Measurements from ENCODE around the gene DNASE1L1.

Gene DNASE1L1, protein sequence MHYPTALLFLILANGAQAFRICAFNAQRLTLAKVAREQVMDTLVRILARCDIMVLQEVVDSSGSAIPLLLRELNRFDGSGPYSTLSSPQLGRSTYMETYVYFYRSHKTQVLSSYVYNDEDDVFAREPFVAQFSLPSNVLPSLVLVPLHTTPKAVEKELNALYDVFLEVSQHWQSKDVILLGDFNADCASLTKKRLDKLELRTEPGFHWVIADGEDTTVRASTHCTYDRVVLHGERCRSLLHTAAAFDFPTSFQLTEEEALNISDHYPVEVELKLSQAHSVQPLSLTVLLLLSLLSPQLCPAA

DNA sequence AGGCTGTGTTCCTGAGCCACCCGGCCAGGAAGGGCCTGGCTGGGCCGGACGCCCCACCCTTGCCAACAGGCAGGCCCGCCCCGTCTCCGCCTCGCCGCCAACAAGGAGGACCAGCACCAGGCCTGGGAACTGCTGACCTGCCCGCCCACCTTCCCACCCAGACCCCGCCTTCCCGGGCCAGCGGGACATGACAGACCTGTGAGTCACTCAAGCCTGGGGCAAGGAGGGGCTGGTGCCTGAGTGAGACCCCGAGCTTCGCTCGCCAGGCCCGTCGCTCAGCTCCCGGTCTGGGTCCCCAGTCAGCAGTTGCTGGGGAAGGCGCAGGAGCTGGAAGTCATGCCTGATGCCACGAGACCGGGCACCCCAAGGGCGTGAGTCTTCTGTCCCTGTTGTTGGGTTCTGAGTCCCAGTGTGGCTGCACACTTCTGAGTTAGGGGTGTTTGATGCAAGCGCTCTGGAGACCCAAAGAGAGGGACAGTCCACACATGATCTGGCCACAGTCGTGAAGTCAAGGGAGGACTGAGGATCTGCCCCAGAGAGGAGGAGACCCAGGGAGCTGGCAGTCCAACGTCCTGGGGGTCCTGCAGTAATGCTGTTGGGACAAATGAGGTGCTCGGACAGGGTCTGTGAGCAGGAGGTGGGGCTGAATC, at the start of gene DNASE1L1:
Gene DNASE1L1, minus strand, starts transcription at position 33 of the 650 bp plus-strand sequence. CDS start 3,686 bp downstream, outside the sequence.
- FAIRE-seq = no peak

DNA sequence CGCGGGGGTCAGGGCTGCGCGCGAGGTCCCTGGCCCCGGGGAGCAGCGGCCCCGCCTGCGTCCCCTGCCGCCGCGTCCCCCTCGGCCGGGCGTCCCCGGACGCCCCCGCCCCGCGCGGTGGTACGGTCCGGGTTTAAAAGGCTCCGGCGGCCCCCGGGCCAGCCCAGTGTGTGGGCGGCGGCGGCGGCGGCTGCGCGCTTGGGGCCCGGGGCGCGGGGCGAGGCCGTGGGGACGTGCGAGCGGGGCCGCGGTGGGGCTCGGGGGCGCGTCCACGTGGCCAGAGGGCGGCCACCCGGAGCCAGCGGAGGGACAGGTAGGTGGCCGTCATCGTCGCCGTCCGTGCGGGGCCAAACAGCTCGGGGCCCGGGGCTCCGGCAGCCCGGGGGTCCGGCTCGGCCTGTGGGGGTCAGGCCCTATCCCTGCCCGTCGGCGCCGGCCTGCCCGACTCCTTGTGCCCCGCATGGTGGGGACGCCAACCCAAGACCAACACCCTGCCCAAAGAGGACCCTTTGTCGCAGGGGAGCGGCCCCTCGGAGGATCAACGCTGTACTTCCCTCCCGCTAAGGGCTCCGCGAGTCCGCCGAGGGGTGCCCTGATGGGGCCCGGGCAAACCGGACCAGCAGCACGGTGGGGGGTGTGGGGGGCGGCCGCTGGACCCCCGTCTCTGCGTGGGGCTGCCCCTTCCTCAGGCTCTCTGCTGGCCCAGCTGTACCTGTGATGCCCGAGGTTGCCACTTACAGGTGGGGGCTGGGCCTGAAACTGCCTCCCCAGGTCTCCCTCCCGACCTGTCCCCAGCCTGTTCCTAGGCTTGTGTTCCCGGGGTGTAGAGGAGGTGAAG, 49.3 kb upstream of the DNASE1L1 start, which contains the start of gene PLXNA3:
Gene PLXNA3, plus strand, starts transcription at position 166 of the 838 bp plus-strand sequence. CDS start 1,903 bp downstream, outside the sequence.
- no peak for FAIRE-seq

DNA sequence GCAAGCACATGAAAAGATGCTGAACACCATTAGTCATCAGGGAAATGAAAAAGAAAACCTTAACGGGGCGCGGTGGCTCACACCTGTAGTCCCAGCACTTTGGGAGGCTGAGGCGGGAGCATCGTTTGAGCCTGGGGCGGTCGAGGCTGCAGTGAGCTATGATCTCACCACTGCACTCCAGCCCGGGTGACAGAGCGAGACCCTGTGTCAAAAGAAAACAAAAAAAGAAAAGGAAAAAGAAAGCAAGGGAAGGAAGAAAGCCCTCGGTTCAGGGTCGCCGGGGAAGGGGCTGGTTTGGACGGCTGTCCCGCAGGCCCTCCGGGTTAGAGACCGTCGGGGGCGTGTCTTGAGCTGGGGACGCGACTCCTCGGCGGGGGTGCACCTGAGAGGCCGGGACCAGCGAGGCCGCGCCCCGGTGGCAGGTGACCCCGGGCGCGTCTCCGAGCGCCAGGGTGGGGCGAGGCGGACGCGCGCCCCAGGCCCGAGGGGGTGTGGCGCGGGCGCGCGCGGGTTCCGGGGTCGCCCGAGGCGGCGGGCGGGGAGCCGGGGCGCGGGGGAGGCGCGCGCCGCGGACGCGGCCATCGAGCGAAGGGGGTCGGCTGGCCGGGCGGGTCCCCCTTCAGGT, 48.5 kb upstream of the DNASE1L1 start:
- no peak for FAIRE-seq

DNA sequence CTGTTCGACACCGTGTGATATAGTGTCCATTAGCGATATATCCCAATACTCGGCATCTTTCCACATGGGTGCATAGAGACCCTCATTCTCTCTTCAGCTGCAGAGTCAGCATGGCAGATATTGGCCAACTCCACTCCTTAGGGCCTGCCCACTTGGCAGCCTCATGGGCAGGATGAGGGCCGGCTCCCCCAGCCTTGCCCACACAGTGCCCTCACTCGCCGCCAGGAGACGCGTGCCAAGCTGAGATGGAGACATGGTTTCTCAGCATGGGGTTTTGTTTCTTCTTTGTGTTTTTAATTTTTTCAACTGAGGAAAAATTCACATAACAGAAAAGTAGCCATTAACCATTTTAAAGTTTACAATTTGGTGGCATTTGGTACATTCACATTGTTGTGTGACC, 43.8 kb upstream of the DNASE1L1 start:
- FAIRE-seq = no peak

DNA sequence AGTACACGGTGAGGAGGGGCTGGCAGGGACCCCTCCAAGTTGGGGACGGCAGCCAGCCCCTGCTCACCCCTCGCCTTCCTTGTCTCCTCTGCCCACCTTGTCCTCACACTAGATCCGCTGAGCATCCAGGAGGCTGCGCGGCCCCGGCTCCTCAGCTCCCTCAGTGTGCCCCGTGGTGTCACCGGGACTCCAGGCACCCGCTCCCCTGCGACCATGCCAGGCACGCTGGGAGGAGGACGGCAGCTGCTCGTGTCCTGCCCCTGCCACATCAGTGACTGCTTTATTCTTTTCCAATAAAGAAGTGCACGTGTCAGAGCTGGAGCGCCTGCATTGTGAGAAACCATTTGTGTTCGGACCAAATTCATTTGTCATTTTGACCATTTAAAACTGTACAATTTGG, 41.3 kb upstream of the DNASE1L1 start:
- no peak for FAIRE-seq

DNA sequence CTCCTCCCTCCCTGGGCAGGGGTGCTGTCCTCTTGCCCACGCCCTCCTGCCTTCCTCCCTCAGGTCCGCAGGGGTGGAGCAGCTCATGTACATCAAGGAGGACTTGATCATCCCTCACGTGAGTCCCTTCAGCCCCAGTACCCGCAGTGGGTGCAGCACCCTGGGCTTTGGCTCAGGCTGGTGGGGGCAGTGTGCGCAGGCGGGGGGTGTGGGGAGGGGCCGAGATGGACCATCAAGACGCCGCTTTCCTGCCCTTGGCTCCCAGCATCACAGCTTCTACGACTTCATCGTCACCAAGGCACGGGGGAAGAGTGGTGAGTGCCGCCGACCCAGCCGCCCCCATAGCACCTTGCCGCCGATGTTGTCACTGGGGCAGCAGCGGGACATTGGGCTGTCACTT, 40.6 kb upstream of the DNASE1L1 start:
- no peak for FAIRE-seq

DNA sequence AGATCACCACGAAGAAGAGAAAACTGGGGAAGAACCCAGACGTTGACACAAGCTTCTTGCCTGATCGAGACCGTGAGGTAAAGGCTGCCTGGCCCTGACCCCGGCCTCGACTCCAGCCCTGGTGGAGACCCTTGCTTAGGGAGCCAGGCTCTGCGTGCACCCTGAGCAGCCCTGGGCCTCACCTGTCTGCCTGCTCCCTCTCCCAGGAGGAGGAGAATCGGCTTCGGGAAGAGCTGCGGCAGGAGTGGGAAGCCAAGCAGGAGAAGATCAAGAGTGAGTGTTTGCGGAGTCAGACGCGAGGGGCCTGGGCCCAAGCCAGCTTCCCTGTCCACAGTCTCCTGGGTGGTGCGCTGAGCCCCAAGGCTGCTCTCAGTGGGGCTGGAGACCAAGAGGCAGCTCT, 39.4 kb upstream of the DNASE1L1 start:
- FAIRE-seq = no peak

DNA sequence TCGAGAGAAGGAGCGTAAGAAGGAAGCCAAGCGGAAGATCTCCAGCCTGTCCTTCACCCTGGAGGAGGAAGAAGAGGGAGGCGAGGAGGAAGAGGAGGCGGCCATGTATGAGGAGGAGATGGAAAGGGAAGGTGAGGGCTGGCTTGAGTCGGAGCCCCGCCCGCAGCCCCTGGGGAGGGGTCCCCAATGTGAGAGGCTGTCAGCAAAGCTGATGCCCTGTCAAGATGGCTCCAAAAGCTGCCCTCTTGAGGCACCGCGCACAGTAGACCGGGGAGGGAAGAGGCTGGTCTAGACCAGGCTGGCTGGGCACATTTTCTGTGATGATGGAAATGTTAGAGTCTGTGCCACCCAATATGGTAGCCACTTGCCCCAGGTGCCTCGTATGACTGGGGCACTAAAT, 37.4 kb upstream of the DNASE1L1 start:
- no peak for FAIRE-seq

DNA sequence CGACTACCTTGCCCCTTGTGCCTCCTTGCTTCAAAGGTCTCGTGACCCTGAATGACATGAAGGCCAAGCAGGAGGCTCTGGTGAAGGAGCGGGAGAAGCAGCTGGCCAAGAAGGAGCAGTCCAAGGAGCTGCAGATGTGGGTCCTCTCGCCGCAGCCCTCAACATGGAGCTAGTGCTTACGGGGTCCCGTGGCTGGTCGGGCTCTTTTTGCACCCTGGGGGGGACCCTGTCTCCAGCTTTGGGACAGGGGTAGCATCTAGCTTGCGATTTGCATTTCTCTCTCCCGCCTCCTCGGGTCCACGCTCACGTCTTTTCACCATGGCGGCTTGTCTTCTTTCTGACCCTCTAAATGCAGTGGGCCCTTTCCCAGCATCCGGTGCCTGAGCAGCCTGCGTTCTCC, 36.7 kb upstream of the DNASE1L1 start:
- FAIRE-seq = no peak

DNA sequence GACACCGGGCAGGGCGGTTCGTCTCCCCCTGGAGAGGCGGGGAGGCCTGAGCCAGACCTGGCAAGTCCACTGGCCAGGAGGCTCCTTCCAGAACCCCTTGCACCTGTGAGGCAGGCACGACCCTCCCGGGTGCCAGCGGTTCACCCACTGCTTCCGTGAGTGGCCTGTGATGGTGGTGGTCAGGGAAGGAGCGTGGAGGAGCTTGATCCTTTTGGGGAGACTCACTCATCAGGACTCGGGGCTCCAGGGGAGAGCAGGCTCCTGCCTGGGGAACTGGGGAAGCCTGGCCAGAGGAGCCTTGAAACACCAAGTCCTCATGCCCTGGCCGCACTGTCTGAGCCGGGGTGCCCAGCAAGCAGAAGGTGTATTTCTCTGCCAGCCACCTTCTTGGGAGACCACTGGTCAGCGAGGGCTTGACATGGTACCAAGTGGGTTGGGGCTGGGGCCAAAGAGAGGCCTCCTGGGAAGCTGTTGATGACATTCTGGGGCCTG, 35.7 kb upstream of the DNASE1L1 start:
- FAIRE-seq = no peak

DNA sequence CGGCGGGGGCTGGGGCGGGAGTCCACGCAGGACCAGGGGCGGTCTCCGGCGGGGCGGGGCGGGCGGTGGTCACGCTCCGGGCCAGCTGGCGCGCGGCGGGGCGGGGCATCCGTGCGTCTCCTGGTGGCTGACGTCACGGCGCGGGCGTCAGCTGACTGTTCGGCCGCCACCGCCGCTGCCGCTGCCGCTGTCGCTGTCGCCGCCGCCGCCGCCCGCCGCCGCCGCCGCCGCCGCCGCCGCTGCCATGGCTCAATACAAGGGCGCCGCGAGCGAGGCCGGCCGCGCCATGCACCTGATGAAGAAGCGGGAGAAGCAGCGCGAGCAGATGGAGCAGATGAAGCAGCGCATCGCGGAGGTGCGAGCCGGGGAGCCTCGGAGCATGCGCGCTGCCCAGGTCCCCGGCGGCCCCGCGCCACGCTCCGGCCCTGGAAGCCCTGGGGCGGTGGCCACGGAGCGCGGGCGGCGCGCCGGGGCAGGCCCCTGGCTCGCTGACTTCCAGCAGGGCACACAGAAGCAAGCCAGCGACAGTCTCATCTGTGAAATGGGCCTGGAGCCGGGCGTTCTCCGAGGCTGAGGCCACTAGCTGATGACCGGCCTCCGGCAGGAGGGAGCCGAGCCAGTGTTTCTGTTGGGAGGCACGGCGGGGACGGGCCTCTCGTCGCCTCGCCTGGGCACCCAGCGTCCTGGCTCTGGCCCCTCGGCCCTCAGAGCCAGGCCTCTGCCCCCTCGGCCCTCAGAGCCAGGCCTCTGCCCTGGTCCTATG, 35.1 kb upstream of the DNASE1L1 start, which contains the start of gene FAM50A:
Gene FAM50A, plus strand, starts transcription at position 150 of the 763 bp plus-strand sequence. Its CDS starts 95 bp downstream, at position 245.
- no peak for FAIRE-seq

DNA sequence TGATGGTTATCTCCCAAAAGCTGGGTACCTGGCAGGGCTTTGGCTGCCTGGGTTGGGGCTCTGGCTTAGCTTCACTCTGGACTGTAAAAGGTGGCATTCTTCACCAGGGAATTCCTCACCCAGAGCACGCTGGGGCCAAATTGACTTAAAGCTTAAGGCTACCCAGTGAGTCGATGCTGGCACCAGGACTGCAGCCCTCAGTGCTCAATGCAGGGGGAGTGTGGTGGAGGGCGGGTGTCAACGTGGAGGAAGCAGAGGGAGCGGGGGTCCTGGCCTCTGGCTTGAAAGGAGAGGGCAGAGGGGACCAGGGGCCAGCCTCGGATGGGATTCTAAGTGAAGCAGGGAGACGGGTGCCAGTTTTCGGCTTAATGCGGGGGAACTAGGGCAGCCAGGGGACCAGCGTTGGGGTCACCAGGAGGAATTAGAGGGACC, 34.4 kb upstream of the DNASE1L1 start:
- no peak for FAIRE-seq

DNA sequence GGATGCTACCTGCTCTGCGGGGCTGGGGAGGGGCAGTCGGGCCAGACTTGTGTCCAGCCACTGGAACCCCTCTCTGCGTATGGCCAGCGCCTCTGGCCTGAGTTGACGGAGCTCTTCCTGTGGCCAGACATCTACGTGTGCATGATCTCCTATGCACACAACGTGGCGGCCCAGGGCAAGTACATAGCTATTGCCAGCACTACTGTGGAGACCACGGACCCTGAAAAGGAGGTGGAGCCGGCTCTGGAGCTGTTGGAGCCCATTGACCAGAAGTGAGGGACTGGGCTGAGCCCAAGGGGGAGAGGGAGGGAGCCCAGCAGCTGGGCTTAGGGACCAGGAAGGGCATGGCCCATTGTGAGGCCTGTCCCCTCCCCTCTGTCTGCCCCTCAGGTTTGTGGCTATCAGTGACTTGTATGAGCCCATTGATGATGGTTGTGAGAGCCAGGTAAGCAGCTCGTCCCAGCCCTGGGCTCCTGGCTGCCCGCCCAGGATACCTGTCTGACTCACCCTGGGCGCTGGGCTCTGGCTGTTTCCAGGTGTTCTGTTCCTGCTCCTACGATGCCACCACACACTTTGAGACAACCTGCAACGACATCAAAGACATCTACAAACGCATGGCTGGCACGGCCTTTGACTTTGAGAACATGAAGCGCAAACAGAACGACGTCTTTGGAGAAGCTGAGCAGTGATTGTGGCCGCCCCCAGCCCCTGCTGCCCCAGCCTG, 33.1 kb upstream of the DNASE1L1 start:
- FAIRE-seq = no peak

DNA sequence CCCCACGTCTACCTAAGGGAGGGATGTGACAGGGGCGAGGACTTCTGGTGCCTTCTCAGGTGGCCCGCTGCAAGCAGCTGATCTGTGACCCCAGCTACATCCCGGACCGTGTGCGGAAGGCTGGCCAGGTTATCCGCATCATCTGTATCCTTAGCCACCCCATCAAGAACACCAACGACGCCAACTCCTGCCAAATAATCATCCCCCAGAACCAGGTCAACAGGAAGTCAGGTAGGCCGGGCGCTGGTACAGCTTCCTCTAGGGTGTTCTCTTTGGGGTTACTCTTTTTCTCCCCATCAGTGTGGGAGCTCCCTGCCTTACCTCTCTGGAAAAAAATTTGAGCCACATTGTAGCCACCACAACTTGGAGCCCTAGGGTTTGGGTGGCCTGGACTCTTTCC, 32.5 kb upstream of the DNASE1L1 start:
- FAIRE-seq = no peak

DNA sequence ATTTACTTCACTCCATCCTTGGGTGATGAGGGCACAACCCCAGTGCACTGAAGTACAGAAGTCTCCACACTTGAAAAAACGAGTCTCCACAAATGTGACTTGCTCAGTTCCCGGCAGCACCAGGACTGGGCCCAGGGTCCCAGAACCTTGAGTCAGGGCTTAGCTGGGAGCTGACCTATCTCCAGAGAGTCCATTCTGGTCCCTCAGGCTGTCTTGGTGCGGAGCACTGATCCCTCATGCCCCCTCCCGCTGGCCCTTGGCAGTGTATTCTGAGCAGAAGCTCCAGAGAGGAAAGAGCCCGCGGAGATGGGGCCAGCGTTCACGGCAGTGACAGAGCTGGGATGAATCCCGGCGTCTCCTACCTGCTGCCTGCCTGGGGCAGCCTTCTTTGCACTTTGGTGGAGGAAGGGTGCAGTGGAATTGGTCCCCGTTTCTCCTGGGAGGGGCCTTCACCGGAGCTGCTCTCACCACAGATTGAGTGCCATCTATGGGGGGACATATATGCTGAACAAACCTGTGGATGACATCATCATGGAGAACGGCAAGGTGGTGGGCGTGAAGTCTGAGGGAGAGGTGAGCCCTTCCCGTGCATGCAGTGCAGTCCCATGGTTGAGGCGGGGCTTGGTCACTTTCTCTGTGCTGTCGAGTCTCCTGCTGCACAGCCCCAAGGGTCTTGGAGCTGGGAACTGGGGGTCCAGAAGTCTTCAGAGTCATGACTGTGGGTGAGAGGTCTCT, 31.7 kb upstream of the DNASE1L1 start:
- FAIRE-seq = no peak

DNA sequence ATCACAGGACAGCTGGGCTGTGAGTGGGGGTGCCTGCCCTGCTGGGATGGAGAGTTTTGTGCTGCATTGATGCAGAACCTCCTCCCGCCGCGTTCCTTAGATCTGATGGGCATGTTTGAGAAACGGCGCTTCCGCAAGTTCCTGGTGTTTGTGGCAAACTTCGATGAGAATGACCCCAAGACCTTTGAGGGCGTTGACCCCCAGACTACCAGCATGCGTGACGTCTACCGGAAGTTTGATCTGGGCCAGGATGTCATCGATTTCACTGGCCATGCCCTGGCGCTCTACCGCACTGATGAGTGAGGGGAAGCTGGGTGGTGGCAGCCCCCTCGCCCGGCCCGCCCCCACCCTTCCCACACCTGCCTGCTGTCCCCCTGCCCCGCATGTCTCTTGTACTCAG, 30.8 kb upstream of the DNASE1L1 start:
- no peak for FAIRE-seq

DNA sequence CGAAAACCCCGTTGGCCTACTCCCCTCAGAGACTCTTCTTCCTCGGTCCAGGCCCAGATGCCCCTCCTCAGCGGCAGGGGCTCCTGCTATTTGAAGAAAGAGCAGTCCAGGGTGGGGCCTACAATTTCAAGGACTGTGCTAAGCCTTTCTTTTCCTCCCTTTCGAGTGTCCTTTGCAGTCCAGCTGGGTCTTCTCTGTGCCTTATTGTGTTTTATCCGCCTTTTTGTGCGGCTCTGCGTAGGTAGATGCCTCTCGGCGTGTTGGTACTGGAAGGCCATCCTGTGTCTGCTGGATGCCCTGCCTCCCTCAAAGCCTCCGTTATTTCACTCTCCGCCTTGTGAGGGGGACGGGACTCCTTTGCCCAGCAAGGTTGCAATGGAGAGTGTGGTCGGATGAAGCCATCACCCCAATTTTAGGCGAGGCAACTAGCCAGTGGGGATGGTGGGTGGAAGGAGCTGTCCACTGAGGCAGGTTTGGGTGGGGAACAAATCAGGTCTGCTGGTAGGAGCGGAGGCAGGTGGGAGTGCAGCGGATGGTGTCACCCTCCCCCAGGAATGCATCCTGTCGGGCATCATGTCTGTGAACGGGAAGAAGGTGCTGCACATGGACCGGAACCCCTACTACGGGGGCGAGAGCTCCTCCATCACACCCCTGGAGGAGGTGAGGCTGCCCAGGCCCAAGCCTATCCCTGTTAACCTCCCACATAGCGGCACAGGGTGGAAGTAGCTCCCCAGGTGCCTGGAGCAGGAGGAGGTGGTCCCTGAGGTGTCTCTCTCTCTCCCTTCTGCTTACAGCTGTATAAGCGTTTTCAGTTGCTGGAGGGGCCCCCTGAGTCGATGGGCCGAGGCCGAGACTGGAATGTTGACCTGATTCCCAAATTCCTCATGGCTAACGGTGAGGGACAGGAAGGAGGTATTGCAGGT, 29.2 kb upstream of the DNASE1L1 start:
- no peak for FAIRE-seq

DNA sequence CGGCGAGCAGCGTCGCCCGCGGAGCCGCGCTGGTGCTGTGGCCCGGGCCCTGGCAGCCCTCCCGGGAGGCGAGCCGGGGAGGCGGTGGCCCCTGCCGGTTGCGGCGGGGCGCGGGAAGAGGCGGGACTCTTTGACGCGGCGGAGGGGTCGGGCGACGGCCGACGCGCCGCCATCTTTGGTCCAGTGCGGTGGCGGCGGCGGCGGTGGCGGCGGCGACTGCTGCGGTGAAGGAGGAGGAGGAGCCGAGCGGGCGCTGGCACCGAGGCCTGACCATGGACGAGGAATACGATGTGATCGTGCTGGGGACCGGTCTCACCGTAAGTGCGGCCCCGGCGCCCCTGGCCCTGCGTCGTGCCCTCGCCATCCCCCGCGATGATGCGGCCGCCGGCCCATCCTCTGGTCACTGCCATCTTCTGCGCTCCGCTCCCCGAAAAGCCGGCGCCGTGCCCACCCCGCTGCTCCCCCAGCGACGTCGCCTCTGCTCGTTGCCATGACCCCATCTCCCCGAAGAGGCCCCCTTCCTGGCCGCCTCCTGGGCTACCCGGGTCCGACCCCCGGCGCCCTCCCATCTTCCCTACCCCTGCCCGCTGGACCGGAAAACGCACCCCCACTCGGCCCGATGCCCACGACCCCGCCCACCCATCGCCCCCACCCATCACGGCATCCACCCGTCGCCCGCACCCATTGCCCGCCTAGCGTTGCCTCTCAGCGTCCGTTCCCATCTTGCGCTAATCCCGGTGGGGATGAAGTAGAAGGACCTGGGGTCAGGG, 28.1 kb upstream of the DNASE1L1 start, which contains the start of gene GDI1:
Gene GDI1, plus strand, starts transcription at position 172 of the 770 bp plus-strand sequence. Its CDS starts 101 bp downstream, at position 273.
- FAIRE-seq = no peak
